Testis (tissue), 2 donors: ENCODE results near the gene HGFAC.

Source experiments
- POLR2A ChIP-seq: fragments of 450-650 bp; IDR thresholded peaks from one replicate; pipeline ENCODE4 v1.6.1; 2017; ENCODE audit warnings: antibody characterized with exemption, mild to moderate bottlenecking, moderate library complexity
- TF ChIP-seq, protein P1 (sequence below), 3 experiments: fragments of 450-650 bp in 2 of 3; fragments of 200-600 bp in 1 of 3; sonication (generic) in 1 of 3; IDR thresholded peaks; one replicate each; pipeline ENCODE4 v1.5.1; 2016 to 2019; ENCODE audit warnings: antibody characterized with exemption in 3 of 3, mild to moderate bottlenecking in 2 of 3, moderate library complexity in 1 of 3

DNA sequence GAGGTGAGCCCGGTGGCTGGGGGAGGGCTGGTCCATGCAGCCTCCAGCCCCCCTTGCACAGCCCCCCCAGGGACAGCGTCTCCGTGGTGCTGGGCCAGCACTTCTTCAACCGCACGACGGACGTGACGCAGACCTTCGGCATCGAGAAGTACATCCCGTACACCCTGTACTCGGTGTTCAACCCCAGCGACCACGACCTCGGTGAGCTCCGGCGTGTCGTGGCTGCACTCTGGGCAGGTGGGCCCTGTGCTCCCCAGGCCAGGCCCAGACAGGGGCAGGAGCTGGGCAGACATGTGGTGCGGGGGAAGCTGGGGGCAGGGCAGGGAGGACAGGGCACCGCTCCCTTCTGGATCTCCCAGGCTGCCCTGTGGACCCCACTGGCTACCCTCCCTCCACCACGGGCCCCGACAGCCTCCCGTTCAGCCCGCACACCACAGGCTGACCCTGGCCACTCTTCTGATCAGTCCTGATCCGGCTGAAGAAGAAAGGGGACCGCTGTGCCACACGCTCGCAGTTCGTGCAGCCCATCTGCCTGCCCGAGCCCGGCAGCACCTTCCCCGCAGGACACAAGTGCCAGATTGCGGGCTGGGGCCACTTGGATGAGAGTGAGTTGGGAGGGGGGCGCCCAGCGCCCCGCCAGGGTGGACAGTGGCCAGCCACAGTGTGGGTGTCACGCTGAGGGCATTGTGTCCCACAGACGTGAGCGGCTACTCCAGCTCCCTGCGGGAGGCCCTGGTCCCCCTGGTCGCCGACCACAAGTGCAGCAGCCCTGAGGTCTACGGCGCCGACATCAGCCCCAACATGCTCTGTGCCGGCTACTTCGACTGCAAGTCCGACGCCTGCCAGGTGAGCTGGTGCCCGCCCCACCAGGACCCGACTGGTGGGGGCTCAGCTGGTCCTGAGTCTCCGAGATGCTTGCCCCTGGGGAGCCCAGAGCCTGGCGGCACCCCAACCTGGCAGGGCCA is 5.9 kb downstream of the HGFAC start:
- TF ChIP-seq, protein P1, sequence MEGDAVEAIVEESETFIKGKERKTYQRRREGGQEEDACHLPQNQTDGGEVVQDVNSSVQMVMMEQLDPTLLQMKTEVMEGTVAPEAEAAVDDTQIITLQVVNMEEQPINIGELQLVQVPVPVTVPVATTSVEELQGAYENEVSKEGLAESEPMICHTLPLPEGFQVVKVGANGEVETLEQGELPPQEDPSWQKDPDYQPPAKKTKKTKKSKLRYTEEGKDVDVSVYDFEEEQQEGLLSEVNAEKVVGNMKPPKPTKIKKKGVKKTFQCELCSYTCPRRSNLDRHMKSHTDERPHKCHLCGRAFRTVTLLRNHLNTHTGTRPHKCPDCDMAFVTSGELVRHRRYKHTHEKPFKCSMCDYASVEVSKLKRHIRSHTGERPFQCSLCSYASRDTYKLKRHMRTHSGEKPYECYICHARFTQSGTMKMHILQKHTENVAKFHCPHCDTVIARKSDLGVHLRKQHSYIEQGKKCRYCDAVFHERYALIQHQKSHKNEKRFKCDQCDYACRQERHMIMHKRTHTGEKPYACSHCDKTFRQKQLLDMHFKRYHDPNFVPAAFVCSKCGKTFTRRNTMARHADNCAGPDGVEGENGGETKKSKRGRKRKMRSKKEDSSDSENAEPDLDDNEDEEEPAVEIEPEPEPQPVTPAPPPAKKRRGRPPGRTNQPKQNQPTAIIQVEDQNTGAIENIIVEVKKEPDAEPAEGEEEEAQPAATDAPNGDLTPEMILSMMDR (IDR thresholded peaks at IDR 0.05) = no peak
- no peak for TF ChIP-seq POLR2A
